Endothelial cell of umbilical vein (primary cell): Measurements from ENCODE around the gene SERPINA1.

ENCODE experiments used
- CTCF ChIP-seq, 2 donors: IDR thresholded peaks; 1 replicate in 1 of 2; 2 replicates in 1 of 2; pipeline ENCODE4 v1.5.1; 2011; ENCODE audit warnings: low read length in 2 of 2, mild to moderate bottlenecking in 2 of 2, moderate library complexity in 2 of 2, control low read depth in 1 of 2, inconsistent platforms in 1 of 2, low read depth in 1 of 2; ENCODE audit not compliant: insufficient read depth in 1 of 2; ENCODE audit errors: extremely low read depth in 1 of 2
- FOS ChIP-seq: IDR thresholded peaks from 2 replicates; pipeline ENCODE4 v1.6.1; 2011; ENCODE audit warnings: mild to moderate bottlenecking, low read length, moderate library complexity, borderline replicate concordance; ENCODE audit not compliant: insufficient read depth
- JUN ChIP-seq: IDR thresholded peaks from 2 replicates; pipeline ENCODE4 v1.6.1; 2011; ENCODE audit warnings: borderline replicate concordance, low read depth; ENCODE audit not compliant: insufficient read length, insufficient read depth
- MAX ChIP-seq: IDR thresholded peaks from 2 replicates; pipeline ENCODE4 v1.6.1; 2011; ENCODE audit not compliant: insufficient read depth, insufficient read length
- POLR2AphosphoS5 ChIP-seq: IDR thresholded peaks from 2 replicates; pipeline ENCODE4 v1.6.1; 2012; ENCODE audit warnings: low read depth, mild to moderate bottlenecking, control low read depth, low read length, moderate library complexity; ENCODE audit not compliant: insufficient read depth

GRCh38 chr14:94426526-94426925 is 38.1 kb upstream of the SERPINA1 start:
- TF ChIP-seq CTCF (IDR thresholded peaks at IDR 0.05; ENCODE audit: extremely low read depth in 1 of 2, insufficient read depth in 1 of 2, low read depth in 1 of 2, low read length in 2 of 2) (no peak), POLR2AphosphoS5 (no peak), FOS (no peak), MAX (no peak), JUN (no peak)
